ENCODE results near the gene RIT2.

Gene RIT2

DNA sequence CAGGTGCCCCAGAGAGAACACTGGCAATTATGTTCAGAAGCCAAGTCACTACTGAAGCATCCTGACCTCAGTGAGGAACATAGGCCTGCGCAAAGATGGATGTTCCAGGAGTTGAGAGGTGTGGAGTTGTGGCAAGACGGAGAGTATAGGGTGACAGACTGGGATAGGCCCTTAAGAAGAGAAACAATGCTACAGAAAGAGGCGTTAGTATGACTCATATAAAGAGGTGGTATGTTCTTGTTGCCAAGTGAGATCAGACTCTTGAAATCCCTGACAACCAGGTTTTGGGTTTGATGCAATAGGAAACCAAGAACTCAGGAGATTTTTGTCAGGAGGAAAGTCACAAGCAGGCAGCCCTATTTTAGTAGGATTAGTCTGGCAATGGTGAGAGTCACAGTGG is 185.6 kb downstream of the RIT2 start:
- DNase-seq (ENCODE audit: low read depth, low spot score), result no peak

DNA sequence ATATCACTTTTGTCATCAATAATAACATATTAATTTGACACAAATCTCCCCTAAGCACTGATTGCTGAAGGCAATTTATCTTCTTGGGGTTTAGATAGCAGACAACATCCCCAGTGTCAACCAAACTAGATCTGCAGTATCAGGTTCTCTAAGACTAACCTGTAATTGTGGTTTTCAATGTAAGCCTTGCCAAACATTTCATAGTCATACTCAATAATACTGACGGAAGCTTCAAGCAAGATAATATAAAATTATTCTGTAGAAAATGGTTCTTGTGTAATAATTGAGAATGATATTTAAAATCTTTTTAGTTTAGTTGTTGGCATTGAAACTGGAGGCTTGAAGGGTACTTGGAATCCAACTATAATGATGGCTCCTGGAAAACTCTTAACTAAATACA is 186.3 kb downstream of the RIT2 start:
- DNase-seq (ENCODE audit: low read depth, low spot score), result no peak

DNA sequence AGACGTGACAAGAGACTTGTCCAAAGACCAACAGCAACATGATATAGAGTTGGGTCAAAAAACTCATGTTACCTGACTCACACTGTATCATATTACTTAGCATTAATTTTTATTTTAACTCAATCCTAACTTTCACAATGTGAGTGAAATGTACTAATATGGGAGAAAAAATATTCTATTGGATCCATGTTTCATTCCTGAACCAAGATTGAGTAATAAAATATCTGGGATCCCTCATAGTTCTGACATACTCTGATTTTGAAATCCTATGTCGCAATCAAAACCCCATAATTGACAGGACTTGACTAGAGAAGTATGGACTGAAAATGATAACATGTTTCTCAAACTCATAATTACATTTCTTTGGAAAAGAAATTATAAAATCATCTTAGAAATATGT is 190.4 kb downstream of the RIT2 start:
- DNase-seq (ENCODE audit: low read depth, low spot score), result no peak

DNA sequence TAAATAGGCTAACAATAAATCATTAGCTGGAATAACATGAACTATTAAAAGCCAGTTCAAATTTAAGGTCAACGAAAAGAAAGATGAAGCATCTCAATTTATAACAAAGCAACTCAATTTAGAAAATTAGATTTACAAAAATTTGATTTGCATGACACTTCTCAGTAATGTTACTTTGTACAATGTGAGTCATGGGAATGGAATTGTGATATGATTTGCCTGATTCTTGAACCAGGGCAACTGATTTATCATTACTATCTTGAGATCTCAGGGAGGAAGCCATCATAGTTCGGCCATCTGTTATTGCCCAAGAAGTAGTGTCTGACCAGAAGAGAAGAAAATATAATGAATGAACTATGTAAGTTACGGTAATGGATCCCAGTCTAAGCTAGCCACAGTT is 193.1 kb downstream of the RIT2 start:
- DNase-seq (ENCODE audit: low read depth, low spot score), result no peak

DNA sequence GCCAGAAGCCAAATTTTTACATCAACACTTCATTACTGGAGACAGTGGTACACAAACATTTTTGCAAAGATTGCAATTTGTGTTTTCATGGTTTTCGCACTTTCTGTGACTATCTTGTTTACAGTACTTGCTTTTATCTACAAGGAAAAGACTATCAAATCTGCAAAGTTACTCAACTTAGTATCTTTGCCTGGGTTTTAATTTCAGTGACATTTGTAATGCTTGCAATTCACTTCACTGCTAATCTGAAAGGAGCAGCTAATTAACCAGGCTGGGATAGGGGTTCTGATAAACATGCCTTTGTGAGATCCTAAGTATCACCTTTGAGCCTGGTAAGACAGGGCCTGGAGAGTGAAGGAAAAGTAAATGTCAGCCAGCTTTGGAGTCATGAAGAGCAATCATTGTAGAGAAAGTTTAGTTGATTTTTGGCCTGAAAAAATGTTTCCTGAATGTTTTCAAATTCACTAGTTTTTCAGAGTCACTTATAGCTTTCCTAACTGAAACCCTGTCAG is 194.2 kb downstream of the RIT2 start:
- DNase-seq (ENCODE audit: low read depth, low spot score), result no peak

DNA sequence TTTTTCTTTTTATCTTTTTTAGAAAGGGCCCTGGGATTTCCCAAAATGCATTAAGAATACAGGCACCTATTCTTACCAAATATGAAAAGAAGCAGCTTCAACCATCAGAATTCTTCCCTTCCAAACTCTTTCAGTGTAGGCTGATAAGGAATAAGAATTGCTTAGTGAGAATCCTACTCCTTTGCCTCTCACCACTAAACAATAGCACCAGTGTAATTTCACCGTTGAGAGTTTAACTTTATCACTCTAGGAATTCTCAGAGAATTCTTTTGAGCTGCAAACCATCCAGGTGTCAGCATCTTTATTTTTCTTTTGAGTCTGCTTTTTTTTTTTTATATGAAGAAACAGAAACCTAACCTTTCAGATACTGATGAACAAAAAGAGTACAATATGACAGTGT is 194.9 kb downstream of the RIT2 start:
- no peak for DNase-seq (ENCODE audit: low read depth, low spot score)

DNA sequence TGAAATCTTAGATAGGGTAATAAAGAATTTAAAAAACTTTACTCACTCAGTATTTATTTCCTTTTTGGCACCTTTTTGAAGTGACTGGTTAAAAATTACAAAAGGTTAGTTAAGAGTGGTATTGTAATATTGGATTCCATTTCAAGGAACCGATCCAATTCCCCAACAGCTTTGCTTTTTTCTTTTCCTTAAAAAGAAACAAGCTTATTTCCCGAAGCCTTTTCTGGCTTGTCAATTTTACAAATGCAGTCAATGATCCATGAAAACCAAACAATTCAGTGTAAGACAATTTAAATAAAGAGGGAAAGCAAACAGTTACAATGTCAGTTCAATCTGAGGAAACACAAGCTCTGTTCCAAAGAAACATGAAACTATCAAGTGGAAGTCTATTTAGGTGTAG is 200.2 kb downstream of the RIT2 start:
- DNase-seq (ENCODE audit: low read depth, low spot score), result no peak

DNA sequence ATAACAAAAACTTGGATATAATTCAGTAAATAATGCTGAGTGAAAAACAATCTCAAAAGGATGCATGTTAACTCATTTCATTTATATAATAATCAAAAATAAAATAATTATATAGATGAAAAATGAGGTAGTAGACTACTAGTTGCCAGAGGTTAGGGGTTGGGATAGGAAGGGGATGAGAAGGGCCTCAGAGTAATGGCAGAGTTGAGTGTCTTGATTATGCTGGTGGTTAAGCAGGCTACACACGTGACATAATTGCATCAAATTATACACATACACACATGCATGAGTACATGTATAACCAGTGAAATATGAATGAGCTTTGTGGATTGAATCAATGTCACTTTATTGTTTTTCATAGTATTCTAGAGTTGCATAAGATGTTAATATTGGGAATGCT is 201.0 kb downstream of the RIT2 start:
- no peak for DNase-seq (ENCODE audit: low read depth, low spot score)

DNA sequence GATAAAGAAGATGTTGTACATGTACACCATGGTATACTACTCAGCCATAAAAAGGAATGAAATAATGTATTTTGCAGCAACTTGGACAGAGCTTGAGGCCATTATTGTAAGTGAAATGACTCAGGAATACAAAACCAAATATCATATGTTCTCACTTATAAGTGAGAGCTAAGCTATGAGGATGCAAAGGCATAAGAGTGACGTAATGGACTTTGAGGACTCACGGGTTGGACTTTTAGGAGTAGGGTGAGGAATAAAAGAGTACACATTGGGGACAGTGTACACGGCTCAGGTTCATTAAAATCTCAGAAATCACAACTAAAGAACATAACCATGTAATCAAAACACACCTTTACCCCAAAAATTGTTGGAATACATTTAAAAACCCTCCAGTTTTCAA is 206.4 kb downstream of the RIT2 start:
- no peak for DNase-seq (ENCODE audit: low read depth, low spot score)

DNA sequence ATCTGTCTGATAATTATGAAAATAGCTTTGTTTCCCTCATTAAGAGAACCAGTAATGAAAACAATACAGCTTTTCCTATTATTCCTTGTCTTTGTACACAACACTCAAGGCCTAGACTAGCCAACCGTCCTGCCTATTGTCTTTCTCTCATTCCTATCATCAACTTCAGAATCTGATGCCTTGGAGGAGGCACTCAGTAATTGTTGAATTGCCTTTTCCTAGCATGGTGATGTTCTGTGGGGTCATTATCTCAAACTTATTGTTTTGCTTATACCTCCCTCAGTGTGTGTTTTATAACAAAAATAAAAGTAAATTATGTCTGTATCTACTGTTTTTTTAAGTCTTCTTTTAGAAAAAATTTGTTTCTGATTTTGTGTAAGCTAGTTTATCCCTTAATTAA is 208.7 kb downstream of the RIT2 start:
- no peak for DNase-seq (ENCODE audit: low read depth, low spot score)

DNA sequence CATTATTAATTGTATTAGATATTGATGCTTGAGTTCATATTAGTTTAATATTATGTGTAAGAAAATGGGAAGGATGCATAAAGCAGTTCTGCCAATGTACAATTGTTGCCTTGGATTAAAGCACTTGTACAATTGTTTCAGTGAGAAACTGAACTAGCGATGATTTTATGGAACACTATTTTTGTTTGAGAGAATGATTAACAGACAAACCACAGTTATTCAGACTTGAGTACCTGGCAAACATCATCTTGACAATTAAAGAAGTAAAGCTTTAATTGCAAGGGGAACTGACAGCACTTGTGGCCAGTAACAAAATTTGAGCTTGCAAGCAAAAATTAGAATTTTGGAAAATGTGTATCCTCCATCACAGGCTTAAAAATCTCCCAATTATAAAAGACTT is 214.3 kb downstream of the RIT2 start:
- DNase-seq (ENCODE audit: low read depth, low spot score), result no peak

DNA sequence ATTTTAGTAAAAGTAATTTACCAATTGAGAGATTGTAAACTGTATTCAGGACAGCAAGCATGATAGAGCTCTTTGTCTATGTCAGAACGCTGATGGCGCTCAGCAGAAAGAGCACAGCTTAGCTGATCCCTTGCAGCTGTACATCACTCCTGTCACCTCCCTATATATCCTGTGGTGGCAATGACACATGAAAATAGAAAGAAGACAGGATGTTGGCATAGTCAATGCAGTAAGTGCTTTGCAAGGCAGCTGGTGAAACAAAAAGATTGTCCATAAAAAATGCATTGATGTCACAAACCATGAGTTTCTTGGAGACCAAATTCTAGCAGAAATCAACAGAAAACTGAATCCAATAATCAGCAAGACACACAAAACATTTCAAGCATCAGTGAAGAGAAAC is 221.5 kb downstream of the RIT2 start:
- DNase-seq (ENCODE audit: low read depth, low spot score), result no peak

DNA sequence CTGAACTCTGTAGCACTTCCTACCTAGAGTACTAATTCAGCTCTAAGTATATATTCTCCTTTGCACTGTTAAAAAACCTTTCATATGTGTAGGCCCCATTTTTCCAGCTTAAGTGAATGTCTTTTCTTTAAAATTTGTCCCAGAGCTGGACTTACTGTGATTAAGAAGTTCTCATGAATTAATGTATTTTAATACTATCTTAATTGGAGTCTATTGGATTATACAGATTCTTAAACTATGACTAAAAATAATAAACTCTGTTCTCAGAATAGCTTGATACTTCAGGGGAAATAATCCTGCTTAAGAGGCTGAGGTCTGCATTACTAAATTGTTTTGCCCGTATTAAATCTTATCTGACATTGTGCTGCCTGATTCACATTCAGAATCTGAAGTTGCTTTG is 223.3 kb downstream of the RIT2 start:
- no peak for DNase-seq (ENCODE audit: low read depth, low spot score)

DNA sequence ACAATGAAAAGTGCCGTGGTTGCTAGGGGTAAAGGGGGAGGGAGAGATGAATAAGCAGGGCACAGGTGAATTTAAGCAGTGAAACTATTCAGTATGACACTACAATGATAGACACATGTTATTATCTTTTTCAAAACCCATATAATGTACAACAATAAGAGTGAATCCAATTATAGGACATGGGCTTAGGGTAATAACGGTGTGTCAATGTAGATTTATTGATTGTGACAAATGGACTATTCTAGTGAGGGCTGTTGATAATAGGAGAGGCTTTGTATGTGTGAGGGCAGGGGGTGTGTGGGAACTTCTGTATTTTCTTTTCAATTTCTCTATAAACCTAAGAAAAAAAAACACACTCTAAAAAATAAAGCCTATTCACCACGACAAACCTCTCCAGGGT is 223.8 kb downstream of the RIT2 start:
- no peak for DNase-seq (ENCODE audit: low read depth, low spot score)

DNA sequence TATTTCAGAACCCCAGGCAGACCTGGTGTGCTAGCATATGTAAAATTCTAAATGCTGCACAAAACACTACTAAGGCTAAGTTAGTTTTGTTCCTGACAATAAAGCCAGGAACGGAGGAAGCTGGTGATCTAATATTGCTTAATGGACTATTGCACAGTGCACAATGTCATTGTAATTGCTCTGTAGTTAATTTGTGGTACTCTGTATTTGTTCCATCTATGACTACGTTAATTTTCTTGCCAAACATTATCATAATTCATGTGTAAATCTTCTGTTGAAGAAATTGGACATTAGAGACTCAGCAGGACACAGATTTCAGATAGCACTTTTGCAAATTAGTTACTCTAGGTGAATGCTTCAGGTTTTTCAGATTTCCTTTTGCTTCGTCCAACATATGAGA is 232.3 kb downstream of the RIT2 start:
- DNase-seq (ENCODE audit: low read depth, low spot score), result no peak

DNA sequence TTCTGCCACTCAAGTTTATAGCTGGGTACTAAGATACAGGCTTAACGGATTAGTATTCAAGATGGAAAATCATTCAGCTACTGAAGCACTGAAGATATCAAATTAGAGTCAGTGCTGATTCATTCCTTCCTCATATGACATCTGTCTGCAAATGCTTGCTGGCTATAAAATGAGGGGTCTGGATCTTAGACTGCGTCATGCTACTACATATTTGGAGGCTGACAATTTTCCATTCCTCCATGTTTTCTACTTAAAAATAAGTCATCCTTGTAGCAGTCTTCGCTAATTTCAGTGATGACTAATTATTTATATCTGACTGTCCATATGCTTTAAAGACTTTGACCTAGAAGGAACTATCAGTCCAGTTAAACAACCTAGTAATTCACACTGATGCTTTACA is 233.4 kb downstream of the RIT2 start:
- no peak for DNase-seq (ENCODE audit: low read depth, low spot score)

DNA sequence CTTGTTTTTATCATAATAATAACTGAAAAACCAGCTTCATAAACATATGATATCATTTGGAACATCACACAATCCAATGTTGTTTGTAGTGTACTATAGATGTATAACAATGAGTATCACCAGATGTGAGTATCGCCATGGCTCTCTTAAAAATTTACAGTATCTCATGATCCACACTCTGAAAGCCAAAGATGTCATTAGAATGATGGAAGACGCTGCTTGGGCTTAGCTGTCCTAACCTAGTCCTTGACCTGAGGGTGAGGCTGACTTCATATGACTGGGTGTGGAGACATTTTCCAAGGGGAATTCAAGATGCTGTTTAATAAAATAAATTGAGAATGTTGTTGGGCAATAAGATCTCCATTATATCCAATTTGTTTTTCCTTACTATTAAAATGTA is 242.6 kb downstream of the RIT2 start:
- DNase-seq (ENCODE audit: low read depth, low spot score), result no peak

DNA sequence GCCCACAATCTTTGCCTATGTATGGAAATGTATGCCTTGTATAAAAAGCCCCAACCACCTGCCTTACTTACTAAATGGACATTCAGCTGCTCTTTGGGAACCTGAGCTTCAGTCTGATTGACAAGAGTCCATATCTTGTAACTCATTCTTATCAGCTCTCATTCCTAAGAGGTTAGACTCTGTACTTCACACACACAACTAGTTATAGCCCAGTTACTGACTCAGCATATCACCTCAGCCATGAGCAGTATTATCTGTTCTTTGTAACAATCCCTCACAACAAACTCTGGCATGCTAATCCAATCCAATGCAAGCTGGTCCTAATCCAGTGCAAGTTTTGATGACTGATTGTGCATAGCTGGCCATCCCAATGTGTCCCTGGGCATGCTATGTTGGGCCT is 250.6 kb downstream of the RIT2 start:
- no peak for DNase-seq (ENCODE audit: low read depth, low spot score)

DNA sequence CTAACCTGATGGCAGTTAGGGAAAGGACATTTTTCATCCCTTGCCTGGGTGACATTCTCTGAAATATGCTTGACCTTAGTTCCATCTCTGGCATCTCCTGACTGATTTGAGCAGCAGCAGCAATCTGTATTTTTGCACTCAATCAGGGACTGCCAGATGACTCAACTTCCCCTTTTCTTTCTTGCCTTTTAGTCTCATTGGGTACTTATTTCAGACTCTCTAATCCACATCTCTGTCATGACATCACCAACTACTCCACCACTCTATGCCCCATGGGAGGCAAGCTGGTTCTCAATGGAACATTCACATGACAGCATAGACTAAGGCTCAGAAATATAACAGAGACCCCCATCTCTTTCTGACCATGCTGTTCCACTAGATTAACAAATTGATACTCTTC is 254.2 kb downstream of the RIT2 start:
- no peak for DNase-seq (ENCODE audit: low read depth, low spot score)

DNA sequence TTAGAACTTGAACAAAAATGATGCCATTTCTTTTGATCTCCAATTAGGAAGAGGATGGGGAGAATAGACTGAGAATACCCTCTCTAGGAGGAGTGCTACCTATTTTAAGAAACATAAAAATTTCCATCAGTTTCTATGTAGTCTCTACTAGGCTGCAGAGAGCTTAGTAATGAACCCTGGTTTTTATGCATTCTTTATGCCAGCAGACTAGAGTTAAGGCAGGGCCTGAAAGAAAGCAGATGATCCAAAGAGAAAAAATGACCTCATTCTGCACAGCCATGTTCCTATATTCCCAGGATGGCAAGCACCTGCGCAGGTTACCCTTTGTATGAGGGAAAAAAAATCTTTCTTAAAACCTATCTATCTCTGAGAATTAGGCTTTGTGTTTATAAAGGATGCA is 254.9 kb downstream of the RIT2 start:
- no peak for DNase-seq (ENCODE audit: low read depth, low spot score)

DNA sequence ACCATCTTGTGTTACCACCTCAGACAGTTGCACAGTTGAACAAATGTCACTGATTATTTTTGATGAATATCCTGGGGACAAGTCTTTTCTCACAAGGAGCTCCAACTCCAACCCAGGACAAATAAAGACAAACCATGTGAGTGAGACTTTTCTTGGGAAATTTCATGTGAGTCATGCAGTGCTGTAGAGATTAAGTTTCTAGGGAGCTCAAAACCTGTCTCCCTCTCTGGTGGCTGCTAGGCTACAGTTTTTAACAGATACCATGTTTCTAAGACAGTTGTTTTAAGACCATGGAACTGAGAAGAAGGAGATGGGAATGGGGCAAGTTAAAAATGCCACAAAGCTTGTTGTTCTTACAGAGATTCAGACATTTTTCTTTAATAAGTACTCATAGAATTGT is 255.5 kb downstream of the RIT2 start:
- no peak for DNase-seq (ENCODE audit: low read depth, low spot score)

DNA sequence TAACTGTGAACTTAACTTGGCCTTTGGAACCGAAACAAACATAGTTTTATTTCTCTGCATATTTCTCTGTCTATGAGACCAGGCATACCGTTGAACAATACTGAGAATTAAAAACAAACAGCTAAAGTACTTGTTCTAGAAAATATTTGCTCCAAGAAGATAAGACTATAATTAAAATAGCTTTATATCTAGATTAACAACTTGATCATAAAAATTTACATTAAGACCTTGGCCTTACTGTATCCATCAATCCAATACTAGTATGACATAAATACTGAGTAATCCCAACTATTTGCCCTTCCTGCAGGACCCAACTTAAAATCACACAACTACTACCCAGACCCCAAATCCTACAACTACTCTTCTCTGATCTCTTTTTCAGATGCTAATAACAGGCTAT is 260.9 kb downstream of the RIT2 start:
- no peak for DNase-seq (ENCODE audit: low read depth, low spot score)

DNA sequence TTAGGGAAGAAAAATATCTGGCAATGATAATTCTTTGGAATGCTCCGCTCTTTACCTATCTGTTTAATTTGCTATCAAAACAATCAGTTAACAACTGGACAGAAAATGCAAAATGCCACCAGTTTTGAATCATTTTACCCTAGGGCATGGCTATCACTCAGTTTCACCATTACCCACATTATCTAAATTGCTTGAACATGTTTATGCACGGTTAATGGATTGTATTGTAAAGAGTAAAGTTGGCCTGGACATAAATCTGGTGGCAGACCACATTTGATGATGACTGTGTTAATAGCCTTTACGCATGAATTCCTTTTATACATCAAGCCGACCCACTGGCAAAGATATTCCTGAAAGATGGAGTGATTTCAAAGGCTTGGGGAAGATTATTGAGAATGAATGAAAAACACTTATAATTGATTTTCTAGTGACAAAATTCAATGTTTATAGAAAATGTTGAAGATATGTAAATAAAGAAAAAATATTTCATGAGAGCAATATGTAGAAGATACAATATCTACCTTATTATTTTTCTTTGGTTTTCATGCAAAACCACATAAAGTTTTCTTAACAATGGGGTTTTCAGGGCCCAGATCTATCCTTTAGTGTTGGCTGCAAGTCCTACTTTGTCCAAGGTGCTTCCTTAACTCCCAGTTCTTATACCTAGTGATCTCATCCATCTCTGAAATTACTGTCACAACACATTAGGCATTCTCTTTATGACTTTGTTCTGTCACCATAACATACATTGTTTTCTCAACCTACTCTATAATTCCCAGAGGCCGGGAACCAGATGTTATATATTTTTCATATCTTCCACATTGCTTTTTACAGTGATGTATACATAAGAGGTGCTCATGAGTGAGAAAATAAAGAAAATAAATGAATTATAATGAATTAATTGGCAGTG is 265.1 kb downstream of the RIT2 start:
- DNase-seq (ENCODE audit: low read depth, low spot score), result no peak

DNA sequence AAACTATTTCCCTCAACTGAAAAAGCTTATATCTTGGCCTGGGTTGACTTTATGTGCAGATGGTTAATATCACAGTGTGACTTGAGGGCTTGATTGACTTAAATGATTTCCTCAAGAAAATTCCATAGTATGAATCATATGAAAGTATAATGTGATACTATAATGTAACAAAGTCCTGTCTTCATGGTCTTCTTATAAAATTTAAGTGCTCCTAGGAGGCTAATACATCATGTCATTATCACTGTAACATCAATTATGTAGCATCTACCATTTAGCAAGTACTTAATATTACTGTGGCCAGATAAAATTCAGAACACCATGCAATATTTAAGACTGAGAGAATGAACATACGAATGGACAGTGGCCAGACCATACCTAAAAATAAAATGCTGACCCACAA is 276.1 kb downstream of the RIT2 start:
- no peak for DNase-seq (ENCODE audit: low read depth, low spot score)

Measured in ELF-1 (cell line).